ENCODE data around the gene BAIAP2L2. TPM values are rescaled to one million over a fixed set of nuclear protein-coding genes. Genes with fewer than 3 reads are reported as not detected.

BAIAP2L2 gene
- total and polyA plus RNA-seq, 2 of the 4 experiments (the other 2 are of a cell fraction), result 0.18 to 0.46 TPM

DNA sequence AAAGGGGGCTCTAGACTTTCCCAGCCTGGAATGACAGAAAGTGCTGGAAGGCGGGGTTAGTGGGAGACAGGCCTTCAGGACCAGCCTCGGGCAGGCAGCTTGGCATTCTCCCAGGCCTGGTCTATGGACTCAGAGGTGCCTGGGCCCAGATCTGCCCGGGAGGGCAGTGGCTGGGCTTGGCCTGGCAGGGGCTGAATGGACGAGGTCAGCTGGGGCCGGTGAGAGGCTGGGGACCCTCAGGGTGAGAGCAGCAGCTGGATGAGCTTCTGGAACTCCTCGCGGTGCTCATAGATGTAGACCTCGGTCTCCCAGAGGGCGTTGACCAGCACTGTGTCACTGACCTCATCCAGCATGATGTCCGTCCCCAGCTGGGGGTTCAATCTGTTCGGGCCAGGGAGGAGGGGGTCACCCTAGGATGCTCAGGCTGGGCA is 1.5 kb upstream of the BAIAP2L2 start:
- Histone ChIP-seq H3K27me3 (ENCODE audit: control insufficient read depth, insufficient read depth, low read length) (peaks cover 2% of the 10 kb centered on the region; the same call in 1 of the 2 replicates), H3K56ac (ENCODE audit: extremely low read depth, insufficient read depth, low read length) (no peak overlapping the region), H2AFZ (replicated peaks; ENCODE audit: low read length, poor library complexity) (no peak overlapping the region), H4K91ac (ENCODE audit: insufficient read depth, low read depth, low read length) (no peak overlapping the region), H3K4me2 (ENCODE audit: low read depth, low read length) (no peak overlapping the region), H3K27ac (ENCODE audit: insufficient read depth, low read length) (no peak overlapping the region), H4K5ac (ENCODE audit: low read depth, low read length) (no peak overlapping the region), H3K23ac (ENCODE audit: low read depth, low read length) (no peak overlapping the region), H2AK9ac (replicated peaks; ENCODE audit: low read depth, low read length, poor library complexity) (no peak overlapping the region), H3K9ac (ENCODE audit: low read depth, low read length) (no peak overlapping the region), H3K9me1 (ENCODE audit: insufficient read depth, low read length) (no peaks in the 10 kb centered on the region), H4K8ac (ENCODE audit: low read depth in 2 of 2, low read length in 2 of 2) (no peak overlapping the region), H4K20me1 (ENCODE audit: insufficient read depth, low read length) (no peaks in the 10 kb centered on the region), H3K4ac (ENCODE audit: low read depth, low read length) (no peak overlapping the region), H3K9me3 (ENCODE audit: control insufficient read depth, insufficient read depth, low read length) (no peaks in the 10 kb centered on the region), H3K4me3 (ENCODE audit: insufficient read depth, low read depth, low read length) (no peak overlapping the region), H2AK5ac (ENCODE audit: low read depth, low read length) (no peak overlapping the region), H2BK20ac (ENCODE audit: low read depth, low read length) (no peak overlapping the region), H2BK15ac (ENCODE audit: low read depth, low read length) (no peak overlapping the region), H2BK5ac (ENCODE audit: low read depth, low read length, poor library complexity, severe bottlenecking) (no peak overlapping the region), H3K79me1 (ENCODE audit: low read depth in 1 of 2, low read length in 2 of 2) (no peaks in the 10 kb centered on the region), H3K18ac (ENCODE audit: low read depth, low read length) (no peak overlapping the region), H3K14ac (replicated peaks; ENCODE audit: low read depth, low read length) (no peak overlapping the region), H3K4me1 (ENCODE audit: control insufficient read depth, insufficient read depth, low read length) (no peaks in the 10 kb centered on the region; the same call in 1 of the 2 replicates), H3K36me3 (ENCODE audit: control insufficient read depth, insufficient read depth, low read length) (no peaks in the 10 kb centered on the region), H2BK120ac (ENCODE audit: low read depth, low read length) (no peak overlapping the region)
- dilution Hi-C loops (cut with HindIII; ENCODE audit: low sequenced_read_pairs, unreplicated experiment), result no loop called here
- TF ChIP-seq RAD21 (IDR thresholded peaks at IDR 0.05; ENCODE audit: low read length) (no peak), NFE2L2 (IDR thresholded peaks at IDR 0.05; ENCODE audit: low read depth, low read length) (no peak), BHLHE40 (IDR thresholded peaks at IDR 0.05; ENCODE audit: low read depth, low read length) (no peak), SMC3 (IDR thresholded peaks at IDR 0.05; ENCODE audit: low read depth, low read length) (no peak), CTCF (conservative IDR thresholded peaks at IDR 0.05; ENCODE audit: low read depth, low read length) (no peak), USF2 (IDR thresholded peaks at IDR 0.05; ENCODE audit: low read depth, low read length) (no peak), MAZ (IDR thresholded peaks at IDR 0.05; ENCODE audit: borderline replicate concordance, low read depth, low read length) (no peak), RFX5 (IDR thresholded peaks at IDR 0.05; ENCODE audit: low read depth, low read length) (no peak), CHD1 (IDR thresholded peaks at IDR 0.05; ENCODE audit: low read depth, low read length) (no peak)
- TF ChIP-seq, protein P1, sequence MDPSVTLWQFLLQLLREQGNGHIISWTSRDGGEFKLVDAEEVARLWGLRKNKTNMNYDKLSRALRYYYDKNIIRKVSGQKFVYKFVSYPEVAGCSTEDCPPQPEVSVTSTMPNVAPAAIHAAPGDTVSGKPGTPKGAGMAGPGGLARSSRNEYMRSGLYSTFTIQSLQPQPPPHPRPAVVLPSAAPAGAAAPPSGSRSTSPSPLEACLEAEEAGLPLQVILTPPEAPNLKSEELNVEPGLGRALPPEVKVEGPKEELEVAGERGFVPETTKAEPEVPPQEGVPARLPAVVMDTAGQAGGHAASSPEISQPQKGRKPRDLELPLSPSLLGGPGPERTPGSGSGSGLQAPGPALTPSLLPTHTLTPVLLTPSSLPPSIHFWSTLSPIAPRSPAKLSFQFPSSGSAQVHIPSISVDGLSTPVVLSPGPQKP (IDR thresholded peaks at IDR 0.05; ENCODE audit: borderline replicate concordance, low read depth, low read length), result no peak
- DNase-seq (no peak), ATAC-seq (ENCODE audit: low read depth) (no peak)
- BruUV-seq (replicated peaks), result no TSS peak
- in situ Hi-C loops (cut with MboI; ENCODE audit: low sequenced_read_pairs), result no loop called here
- intact Hi-C loops (cut with micrococcal nuclease), result no loop called here
- WGBS, 2 experiments (ENCODE audit: extremely low coverage in 2 of 2, insufficient read length in 1 of 2), result 75% methylated on average over 6 of the region's 11 CpGs; no CpG with 5 or more reads in 1 of the 2 experiments
- POLR2A ChIA-PET (ENCODE audit: unreplicated experiment), result no interaction called here
- CTCF ChIA-PET, result interaction anchor here (0.5 kb wide), 1 partner anchor 107 kb away, joined by 3 read pairs; no protein-coding TSS in a partner anchor

Measured in IMR-90 (cell line).